AG10803 (cell line): ENCODE data around the gene RGL4.
"Not testable (repeated sequence)": the region's sequence is repeated elsewhere in the genome, so short reads cannot be mapped to it uniquely, and the experiment has no call there.

ENCODE experiments used
- DNase-seq: peaks from one replicate; pipeline ENCODE4 v3.0.0; 2010; ENCODE audit warnings: low read depth
- H3K4me3 ChIP-seq: 2 replicates; pipeline ENCODE4 v1.5.1; 2011; ENCODE audit warnings: mild to moderate bottlenecking, low read length, control low read depth
- CTCF ChIP-seq: conservative IDR thresholded peaks from 2 replicates; pipeline ENCODE4 v1.5.1; 2011; ENCODE audit warnings: mild to moderate bottlenecking, low read length, control low read depth, inconsistent platforms

Gene RGL4

DNA sequence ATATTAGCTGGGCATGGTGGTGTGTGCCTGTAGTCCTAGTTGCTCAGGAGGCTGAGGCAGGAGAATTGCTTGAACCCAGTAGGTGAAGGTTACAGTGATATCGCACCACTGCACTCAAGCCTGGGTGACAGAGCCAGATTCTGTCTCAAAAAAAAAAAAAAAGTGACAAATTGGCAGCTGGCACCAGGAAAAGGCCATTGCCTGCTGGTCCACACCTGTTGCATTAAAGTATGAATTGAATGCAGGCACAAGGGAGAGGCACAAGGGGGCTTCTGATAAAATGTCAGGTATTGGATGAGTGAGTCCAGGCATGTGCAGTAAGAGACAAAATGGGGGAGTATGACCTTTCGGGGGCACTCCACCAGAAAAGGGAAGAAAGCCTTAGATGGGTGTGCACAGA lies 31.9 kb downstream of the RGL4 start:
- DNase-seq = no peak
- no peak for TF ChIP-seq CTCF
- H3K4me3 ChIP-seq = no peak overlapping the region

DNA sequence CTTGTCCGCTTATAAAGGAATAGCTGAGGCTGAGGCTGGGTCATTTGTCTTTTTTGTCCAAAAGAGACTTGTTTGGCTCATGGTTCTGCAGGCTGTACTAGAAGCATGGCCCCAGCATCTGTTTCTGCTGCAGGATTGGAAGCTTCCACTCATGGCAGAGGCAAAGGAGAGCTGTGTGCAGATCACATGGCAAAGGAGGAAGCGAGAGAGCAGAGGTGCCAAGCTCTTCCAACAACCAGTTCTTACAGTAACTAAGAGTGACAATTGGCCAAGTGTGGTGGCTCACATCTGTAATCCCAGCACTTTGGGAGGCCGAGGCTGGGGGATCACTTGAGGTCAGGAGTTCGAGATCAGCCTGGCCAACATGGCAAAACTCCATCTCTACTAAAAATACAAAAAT lies 37.3 kb downstream of the RGL4 start:
- H3K4me3 ChIP-seq, DNase-seq: not testable (repeated sequence)

GRCh38 chr22:23737696-23738095 lies 46.9 kb downstream of the RGL4 start:
- DNase-seq = no peak
- no peak overlapping the region for H3K4me3 ChIP-seq
- TF ChIP-seq CTCF = no peak

DNA sequence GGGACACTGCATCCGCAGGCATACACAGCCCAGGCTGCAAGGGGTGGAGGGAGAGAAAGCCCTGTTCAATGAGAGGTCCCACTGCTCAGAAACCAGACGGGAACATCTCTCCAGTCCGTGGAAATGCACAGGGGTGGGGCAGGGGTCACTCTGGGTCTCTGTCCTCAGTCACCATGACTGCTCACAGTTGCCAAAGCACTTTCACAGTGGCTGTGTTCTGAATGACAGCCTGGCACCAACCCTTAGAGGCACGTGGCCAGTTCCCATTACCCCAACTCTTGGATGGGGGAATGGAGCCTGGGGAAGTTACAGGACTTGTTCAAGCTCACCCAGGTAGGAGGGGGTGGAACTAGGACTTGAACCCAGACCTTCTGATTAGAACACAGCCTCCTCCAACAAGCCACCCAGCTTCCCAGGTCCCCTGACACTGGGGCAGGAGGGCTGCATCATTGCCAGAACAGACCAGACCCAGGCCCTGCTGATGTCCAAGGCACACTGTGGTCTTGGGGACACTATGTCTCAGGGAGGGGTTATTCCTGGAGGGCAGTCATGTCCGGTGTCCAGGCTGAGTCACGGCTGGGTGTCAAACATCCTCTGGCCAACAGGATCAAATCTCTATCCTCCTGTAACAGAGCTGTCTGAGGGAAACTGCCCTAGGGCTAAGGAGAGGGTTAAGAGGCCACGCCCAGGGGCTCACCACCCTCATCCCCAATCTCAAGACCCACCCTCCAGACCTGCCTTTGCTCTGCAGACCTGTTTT lies 51.9 kb downstream of the RGL4 start:
- TF ChIP-seq CTCF = no peak
- DNase-seq = no peak
- H3K4me3 ChIP-seq = no peak overlapping the region

GRCh38 chr22:23743303-23743705 lies 52.5 kb downstream of the RGL4 start:
- DNase-seq = no peak
- no peak for TF ChIP-seq CTCF

DNA sequence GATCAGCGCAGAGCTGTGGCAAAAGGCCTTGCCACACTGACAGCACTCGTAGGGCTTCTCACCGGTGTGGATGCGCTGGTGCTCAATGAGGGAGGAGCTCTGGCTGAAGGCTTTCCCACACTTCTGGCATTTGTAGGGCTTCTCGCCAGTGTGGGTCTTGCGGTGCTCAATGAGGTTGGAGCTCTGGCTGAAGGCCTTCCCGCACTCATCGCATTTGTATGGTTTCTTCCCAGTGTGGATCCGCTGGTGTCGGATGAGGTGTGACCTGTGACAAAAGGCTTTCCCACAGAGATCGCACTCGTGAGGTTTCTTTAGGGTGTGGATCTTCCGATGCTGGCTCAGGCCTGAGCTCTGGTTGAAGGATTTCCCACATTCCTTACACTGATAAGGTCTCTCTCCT lies 53.2 kb downstream of the RGL4 start:
- H3K4me3 ChIP-seq = no peak overlapping the region
- TF ChIP-seq CTCF = no peak
- no peak for DNase-seq

More at GRCh38 chr22:23743303-23743705, 52.5 kb downstream of the RGL4 start:
- H3K4me3 ChIP-seq = no peak overlapping the region

GRCh38 chr22:23744485-23744884 lies 53.7 kb downstream of the RGL4 start:
- H3K4me3 ChIP-seq = no peak overlapping the region
- no peak for DNase-seq
- TF ChIP-seq CTCF = no peak
